H1 (cell line): ENCODE measurements around the gene PRKN. TPM values are rescaled to one million over a fixed set of nuclear protein-coding genes. Genes with fewer than 3 reads are reported as not detected.

Source experiments
- polyA plus RNA-seq, 7 experiments: library from polyadenylated mRNA; depleted of rRNA in 3 of 7; stranded (reverse) in 5 of 7; unstranded in 2 of 7; fragments of >200 nt in 5 of 7; fragments of 200-250 nt in 2 of 7; gene quantifications; 1 replicate in 5 of 7; 2 replicates in 1 of 7; 4 replicates in 1 of 7; pipeline versions ENCODE4 v1.2.1 to v1.2.3, GENCODE V29; 2011 to 2013; ENCODE audit warnings: missing spikeins in 2 of 7, mixed read lengths in 2 of 7
- total RNA-seq: library from RNA; stranded (reverse); fragmentation: NEBNext Ultra II Directional; extraction: Animal tissue kit (Norgen Biotek cat#: 25700); gene quantifications from 2 replicates; pipeline ENCODE4 v1.2.1, GENCODE V29; 2021
- TF ChIP-seq, protein P1 (sequence below): IDR thresholded peaks from 2 replicates; pipeline ENCODE4 v1.6.1; 2012; ENCODE audit warnings: low read length, inconsistent platforms

PRKN gene
- total and polyA plus RNA-seq, 2 of the 8 experiments (the other 6 are each of a cell fraction or from before 2014, with no cell fraction given), result 0.13 to 0.29 TPM

DNA sequence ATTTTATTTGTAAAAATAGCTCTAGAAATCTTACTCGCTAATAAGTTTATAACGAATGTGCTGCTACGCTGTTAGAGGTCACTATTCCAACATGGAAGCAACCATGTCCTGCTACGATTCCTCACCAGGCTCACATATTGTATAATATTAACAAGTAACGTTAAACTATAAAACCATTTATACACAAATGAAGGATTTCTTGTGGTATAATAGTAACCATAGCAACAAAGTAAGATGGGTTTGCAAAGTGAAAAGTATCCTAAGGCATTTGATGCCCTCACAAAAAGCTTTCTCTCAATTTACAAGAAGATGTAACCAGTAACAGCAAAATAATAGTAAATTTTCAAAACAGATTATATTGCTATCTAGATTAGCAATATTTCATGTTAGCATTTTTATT lies 117.2 kb downstream of the PRKN start (continued):
- TF ChIP-seq, protein P1, sequence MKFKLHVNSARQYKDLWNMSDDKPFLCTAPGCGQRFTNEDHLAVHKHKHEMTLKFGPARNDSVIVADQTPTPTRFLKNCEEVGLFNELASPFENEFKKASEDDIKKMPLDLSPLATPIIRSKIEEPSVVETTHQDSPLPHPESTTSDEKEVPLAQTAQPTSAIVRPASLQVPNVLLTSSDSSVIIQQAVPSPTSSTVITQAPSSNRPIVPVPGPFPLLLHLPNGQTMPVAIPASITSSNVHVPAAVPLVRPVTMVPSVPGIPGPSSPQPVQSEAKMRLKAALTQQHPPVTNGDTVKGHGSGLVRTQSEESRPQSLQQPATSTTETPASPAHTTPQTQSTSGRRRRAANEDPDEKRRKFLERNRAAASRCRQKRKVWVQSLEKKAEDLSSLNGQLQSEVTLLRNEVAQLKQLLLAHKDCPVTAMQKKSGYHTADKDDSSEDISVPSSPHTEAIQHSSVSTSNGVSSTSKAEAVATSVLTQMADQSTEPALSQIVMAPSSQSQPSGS, result no peak
